ENCODE results near the gene PCSK4.

DNA sequence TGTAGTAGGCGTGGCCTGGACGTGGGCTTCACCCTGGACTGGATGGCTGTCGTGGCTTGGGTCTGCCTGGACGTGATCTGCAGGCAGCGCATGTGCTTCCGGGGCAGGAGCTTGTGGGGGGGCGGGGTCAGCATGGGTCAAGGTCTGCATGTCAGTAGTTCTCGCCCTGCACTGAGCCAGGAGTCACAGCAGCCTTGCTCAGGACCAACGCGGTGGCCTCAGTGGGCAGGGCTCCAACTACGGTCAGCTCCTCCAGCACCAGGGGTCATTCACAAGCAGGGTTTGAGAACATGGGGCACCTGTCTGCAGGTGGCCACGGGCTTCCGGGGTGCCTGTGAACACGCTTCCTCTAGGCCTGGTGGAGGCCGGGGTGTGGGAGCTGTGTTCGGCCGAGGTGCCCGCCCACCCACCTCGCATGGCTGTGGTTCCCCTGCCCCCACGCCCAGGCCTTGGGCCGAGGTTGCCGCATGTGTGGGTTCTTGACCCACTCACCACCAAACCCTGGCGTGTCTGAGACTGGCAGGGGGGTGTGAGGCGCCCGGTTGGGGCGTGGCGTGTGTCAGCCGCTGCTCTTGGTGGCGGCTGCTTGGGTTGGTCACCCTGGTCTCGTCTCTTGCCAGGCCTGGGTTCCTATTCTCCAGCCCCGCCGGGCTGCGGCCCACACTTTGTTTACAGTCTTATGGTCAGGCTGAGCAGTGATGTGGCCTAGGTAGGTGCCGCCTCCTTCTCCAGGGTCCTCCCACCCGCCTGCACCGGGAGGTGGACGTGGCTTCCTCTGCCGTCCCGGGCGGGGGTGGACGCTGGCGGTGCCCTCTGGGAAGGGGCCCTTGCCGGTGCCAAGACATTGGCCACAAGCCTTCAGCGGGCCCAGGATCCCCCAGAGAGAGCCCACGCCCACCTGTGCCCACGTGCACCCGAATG lies 56.8 kb downstream of the PCSK4 start:
- TF ChIP-seq SP1 (IDR thresholded peaks at IDR 0.05) (no peak), L3MBTL2 (conservative IDR thresholded peaks at IDR 0.05) (no peak), BHLHE40 (IDR thresholded peaks at IDR 0.05; ENCODE audit: borderline replicate concordance) (no peak)
